DOHH2 (cell line): ENCODE data around the gene MGMT.

ENCODE experiments used
- H3F3A ChIP-seq: fragments of 200-600 bp; sonication (generic), shearing (Covaris generic); 2 replicates; pipeline ENCODE4 v1.6.0; 2016; ENCODE audit warnings: antibody characterized with exemption, mild to moderate bottlenecking; ENCODE audit not compliant: control insufficient read depth, insufficient read depth
- H3K27ac ChIP-seq: fragments of 200-600 bp; sonication (generic); 2 replicates; pipeline ENCODE4 v1.5.1; 2014; ENCODE audit warnings: low read depth, mild to moderate bottlenecking, low read length, moderate library complexity
- H3K27me3 ChIP-seq: fragments of 200-600 bp; sonication (generic); 2 replicates; pipeline ENCODE4 v1.6.1; 2014; ENCODE audit warnings: mild to moderate bottlenecking, low read length, mixed read lengths; ENCODE audit not compliant: control insufficient read depth
- H3K36me3 ChIP-seq: fragments of 200-600 bp; sonication (generic); 2 replicates; pipeline ENCODE4 v1.6.1; 2014; ENCODE audit warnings: mild to moderate bottlenecking, low read length, moderate library complexity, mixed read lengths; ENCODE audit not compliant: control insufficient read depth
- H3K4me1 ChIP-seq: fragments of 200-600 bp; sonication (generic); 2 replicates; pipeline ENCODE4 v1.6.1; 2014; ENCODE audit warnings: mild to moderate bottlenecking, low read length, mixed read lengths; ENCODE audit not compliant: control insufficient read depth
- H3K4me2 ChIP-seq: fragments of 200-600 bp; sonication (generic); 2 replicates; pipeline ENCODE4 v1.6.0; 2014; ENCODE audit warnings: mild to moderate bottlenecking, low read length, moderate library complexity
- H3K4me3 ChIP-seq: fragments of 200-600 bp; sonication (generic); 2 replicates; pipeline ENCODE4 v1.5.1; 2014; ENCODE audit warnings: mild to moderate bottlenecking, low read length, mixed read lengths
- H3K79me2 ChIP-seq: fragments of 200-600 bp; sonication (generic); 2 replicates; pipeline ENCODE4 v1.6.1; 2014; ENCODE audit warnings: mild to moderate bottlenecking, low read length, mixed read lengths; ENCODE audit not compliant: control insufficient read depth
- H3K9me2 ChIP-seq: fragments of 200-600 bp; sonication (generic); replicated peaks from 2 replicates; pipeline ENCODE4 v1.6.1; 2014; ENCODE audit warnings: mild to moderate bottlenecking, low read length, mixed read lengths; ENCODE audit not compliant: control insufficient read depth
- H3K9me3 ChIP-seq: fragments of 200-600 bp; sonication (generic); 2 replicates; pipeline ENCODE4 v1.6.1; 2014; ENCODE audit warnings: antibody characterized with exemption, low read length, mixed read lengths; ENCODE audit not compliant: control insufficient read depth, insufficient read depth
- H4K20me1 ChIP-seq: fragments of 200-600 bp; sonication (generic); 2 replicates; pipeline ENCODE4 v1.6.0; 2014; ENCODE audit warnings: low read depth, mild to moderate bottlenecking, antibody characterized with exemption, low read length, moderate library complexity; ENCODE audit not compliant: control insufficient read depth, insufficient read depth
- CTCF ChIP-seq: fragments of 200-600 bp; sonication (generic); IDR thresholded peaks from one replicate; pipeline ENCODE4 v1.5.1; 2014; ENCODE audit warnings: antibody characterized with exemption, mild to moderate bottlenecking, low read depth, low read length; ENCODE audit not compliant: poor library complexity, severe bottlenecking
- EZH2phosphoT487 ChIP-seq: fragments of 200-600 bp; sonication (generic); IDR thresholded peaks from 2 replicates; pipeline ENCODE4 v1.6.1; 2017; ENCODE audit warnings: borderline replicate concordance, mild to moderate bottlenecking, antibody characterized with exemption, low read length, moderate library complexity, mixed read lengths

The MGMT gene

GRCh38 chr10:129645487-129645886, 178.4 kb downstream of the MGMT start:
- TF ChIP-seq CTCF (no peak), EZH2phosphoT487 (no peak)
- Histone ChIP-seq H4K20me1 (no peaks in the 10 kb centered on the region), H3K9me2 (no peaks in the 10 kb centered on the region), H3K9me3 (no peaks in the 10 kb centered on the region), H3K4me1 (no peaks in the 10 kb centered on the region), H3F3A (no peaks in the 10 kb centered on the region), H3K36me3 (no peaks in the 10 kb centered on the region), H3K27me3 (no peaks in the 10 kb centered on the region), H3K79me2 (no peaks in the 10 kb centered on the region), H3K4me2 (no peak overlapping the region), H3K4me3 (no peak overlapping the region), H3K27ac (no peak overlapping the region)

GRCh38 chr10:129646973-129647372, 179.9 kb downstream of the MGMT start:
- Histone ChIP-seq H3K27me3 (no peaks in the 10 kb centered on the region), H3K4me1 (no peaks in the 10 kb centered on the region), H3K79me2 (no peaks in the 10 kb centered on the region), H3F3A (no peaks in the 10 kb centered on the region), H3K36me3 (no peaks in the 10 kb centered on the region), H3K27ac (no peak overlapping the region), H3K4me2 (no peak overlapping the region), H4K20me1 (no peaks in the 10 kb centered on the region), H3K9me2 (no peaks in the 10 kb centered on the region), H3K9me3 (no peaks in the 10 kb centered on the region), H3K4me3 (no peak overlapping the region)
- TF ChIP-seq CTCF = no peak
- no peak for TF ChIP-seq EZH2phosphoT487

GRCh38 chr10:129647590-129647989, 180.5 kb downstream of the MGMT start:
- no peak overlapping the region for H3K27ac ChIP-seq
- H3K9me2 ChIP-seq = no peaks in the 10 kb centered on the region
- no peaks in the 10 kb centered on the region for H3K27me3 ChIP-seq
- H3F3A ChIP-seq = no peaks in the 10 kb centered on the region
- no peaks in the 10 kb centered on the region for H4K20me1 ChIP-seq
- H3K79me2 ChIP-seq = no peaks in the 10 kb centered on the region
- H3K4me1 ChIP-seq = no peaks in the 10 kb centered on the region
- no peak for TF ChIP-seq CTCF
- no peak for TF ChIP-seq EZH2phosphoT487
- no peak overlapping the region for H3K4me3 ChIP-seq
- H3K4me2 ChIP-seq = no peak overlapping the region
- H3K36me3 ChIP-seq = no peaks in the 10 kb centered on the region
- no peaks in the 10 kb centered on the region for H3K9me3 ChIP-seq

- Histone ChIP-seq H3K4me2 (no peak overlapping the region), H3K4me3 (no peak overlapping the region), H3K36me3 (no peaks in the 10 kb centered on the region), H3K79me2 (no peaks in the 10 kb centered on the region), H3K27me3 (no peaks in the 10 kb centered on the region), H4K20me1 (no peaks in the 10 kb centered on the region), H3F3A (no peaks in the 10 kb centered on the region), H3K27ac (no peak overlapping the region), H3K9me2 (no peaks in the 10 kb centered on the region), H3K9me3 (no peaks in the 10 kb centered on the region), H3K4me1 (no peaks in the 10 kb centered on the region)
- no peak for TF ChIP-seq EZH2phosphoT487
- TF ChIP-seq CTCF = no peak
Measured at GRCh38 chr10:129648856-129649255, 181.8 kb downstream of the MGMT start.
